MM.1S (cell line): ENCODE results near the gene PLXNA2.

ENCODE experiments used
- DNase-seq: peaks from one replicate; pipeline ENCODE4 v3.0.0-alpha.2; 2015
- H2AFZ ChIP-seq: fragments of 300-600 bp; sonication (generic); 2 replicates; pipeline ENCODE4 v1.6.0; 2016; ENCODE audit warnings: antibody characterized with exemption, low read length
- H3F3A ChIP-seq: fragments of 300-600 bp; sonication (generic); 2 replicates; pipeline ENCODE4 v1.6.1; 2016; ENCODE audit warnings: mild to moderate bottlenecking, antibody characterized with exemption, low read length, moderate library complexity, mixed read lengths; ENCODE audit not compliant: insufficient read depth
- H3K27ac ChIP-seq: fragments of 300-600 bp; sonication (generic); 2 replicates; pipeline ENCODE4 v1.5.1; 2016; ENCODE audit warnings: mild to moderate bottlenecking, low read length
- H3K27me3 ChIP-seq: fragments of 300-600 bp; sonication (generic); replicated peaks from 2 replicates; pipeline ENCODE4 v1.6.0; 2016; ENCODE audit warnings: low read length; ENCODE audit not compliant: insufficient read depth
- H3K36me3 ChIP-seq: fragments of 300-600 bp; sonication (generic); replicated peaks from 2 replicates; pipeline ENCODE4 v1.6.1; 2016; ENCODE audit warnings: mild to moderate bottlenecking, low read length, mixed read lengths; ENCODE audit not compliant: insufficient read depth
- H3K4me1 ChIP-seq: fragments of 300-600 bp; sonication (generic); 2 replicates; pipeline ENCODE4 v1.6.1; 2016; ENCODE audit warnings: low read length, mixed read lengths
- H3K4me2 ChIP-seq: fragments of 300-600 bp; sonication (generic); 2 replicates; pipeline ENCODE4 v1.6.0; 2016; ENCODE audit warnings: low read depth, low read length
- H3K4me3 ChIP-seq: fragments of 300-600 bp; sonication (generic); 2 replicates; pipeline ENCODE4 v1.5.1; 2016; ENCODE audit warnings: low read length, mixed read lengths
- H3K79me2 ChIP-seq: fragments of 300-600 bp; sonication (generic); 2 replicates; pipeline ENCODE4 v1.6.1; 2016; ENCODE audit warnings: mixed run types, low read length, mixed read lengths
- H3K9ac ChIP-seq: fragments of 300-600 bp; sonication (generic); 2 replicates; pipeline ENCODE4 v1.6.1; 2016; ENCODE audit warnings: low read length, mixed read lengths
- H3K9me2 ChIP-seq: fragments of 300-600 bp; sonication (generic); replicated peaks from 2 replicates; pipeline ENCODE4 v1.6.1; 2016; ENCODE audit warnings: mild to moderate bottlenecking, low read length, mixed read lengths; ENCODE audit not compliant: insufficient read depth
- H3K9me3 ChIP-seq: fragments of 300-600 bp; sonication (generic); replicated peaks from 2 replicates; pipeline ENCODE4 v1.6.1; 2016; ENCODE audit warnings: mild to moderate bottlenecking, low read length, mixed read lengths; ENCODE audit not compliant: insufficient read depth
- H4K20me1 ChIP-seq: fragments of 300-600 bp; sonication (generic); 2 replicates; pipeline ENCODE4 v1.6.1; 2016; ENCODE audit warnings: mild to moderate bottlenecking, low read length, moderate library complexity, mixed read lengths; ENCODE audit not compliant: insufficient read depth
- CTCF ChIP-seq: fragments of 300-600 bp; sonication (generic); IDR thresholded peaks from 2 replicates; pipeline ENCODE4 v1.5.1; 2016; ENCODE audit warnings: antibody characterized with exemption, low read length, mixed read lengths
- EZH2 ChIP-seq: fragments of 300-600 bp; sonication (generic); optimal IDR thresholded peaks from 2 replicates; pipeline ENCODE3; 2017; ENCODE audit warnings: low read depth, mild to moderate bottlenecking, antibody characterized with exemption, low read length, mixed read lengths
- EZH2phosphoT487 ChIP-seq: fragments of 300-600 bp; sonication (generic); IDR thresholded peaks from 2 replicates; pipeline ENCODE4 v1.6.1; 2018; ENCODE audit warnings: antibody characterized with exemption, low read length

PLXNA2 gene

DNA sequence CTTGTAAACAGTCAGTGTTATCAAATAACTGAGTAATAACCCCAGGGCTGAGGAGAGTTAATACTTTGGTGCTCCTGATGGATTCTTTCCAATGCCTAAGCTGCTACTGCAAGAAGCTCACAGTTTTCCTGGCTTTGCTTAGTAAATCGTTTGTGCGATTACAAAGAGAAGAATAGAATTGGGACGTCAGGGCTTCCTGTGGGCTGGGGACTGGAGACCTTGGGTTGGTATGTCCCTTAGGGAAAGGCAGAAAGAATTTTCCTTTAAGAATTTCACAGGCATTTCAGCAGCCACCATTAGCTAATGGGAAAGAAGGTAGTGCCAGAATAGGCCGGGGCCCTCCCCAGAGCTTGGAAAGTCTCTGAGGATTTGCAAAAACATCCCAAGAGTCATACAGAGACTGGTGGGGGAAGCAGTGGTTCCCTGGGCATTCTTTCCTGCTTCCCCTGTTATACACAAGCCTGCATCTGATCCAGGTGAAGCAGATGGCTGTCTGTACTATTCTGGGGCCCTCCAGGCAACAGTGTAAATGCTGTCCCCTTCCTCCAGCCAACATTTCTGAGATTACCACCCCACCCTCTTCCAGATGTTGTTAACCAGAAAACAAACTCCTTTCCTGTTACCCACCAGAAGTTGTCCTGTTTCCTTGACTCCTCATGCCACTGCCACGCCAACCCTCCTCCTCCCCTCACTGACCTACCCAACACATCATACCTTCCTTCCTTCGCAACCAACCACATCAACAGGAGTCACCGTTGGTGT is 40.2 kb downstream of the PLXNA2 start:
- Histone ChIP-seq H3K79me2 (no peaks in the 10 kb centered on the region), H3K9ac (no peak overlapping the region), H3K4me2 (no peak overlapping the region), H3K27me3 (no peaks in the 10 kb centered on the region), H3K36me3 (no peaks in the 10 kb centered on the region), H2AFZ (no peak overlapping the region), H3K4me1 (peaks cover 7% of the 10 kb centered on the region; the same call in 1 of the 2 replicates), H3K27ac (no peak overlapping the region), H3K9me3 (no peaks in the 10 kb centered on the region), H3K9me2 (no peaks in the 10 kb centered on the region), H3F3A (no peaks in the 10 kb centered on the region), H4K20me1 (no peaks in the 10 kb centered on the region), H3K4me3 (no peak overlapping the region)
- TF ChIP-seq EZH2 (no peak), EZH2phosphoT487 (no peak), CTCF (no peak)
- DNase-seq: no peak

GRCh38 chr1:208203127-208203847 is 40.9 kb downstream of the PLXNA2 start:
- H2AFZ ChIP-seq: no peak overlapping the region
- H3K4me2 ChIP-seq: no peak overlapping the region
- DNase-seq: no peak
- H3K9me2 ChIP-seq: no peaks in the 10 kb centered on the region
- TF ChIP-seq EZH2: no peak
- TF ChIP-seq EZH2phosphoT487: no peak
- H3K36me3 ChIP-seq: no peaks in the 10 kb centered on the region
- peaks cover 7% of the 10 kb centered on the region; the same call in 1 of the 2 replicates for H3K4me1 ChIP-seq
- H3K27me3 ChIP-seq: no peaks in the 10 kb centered on the region
- H3K27ac ChIP-seq: no peak overlapping the region
- no peak overlapping the region for H3K4me3 ChIP-seq
- H3K9me3 ChIP-seq: no peaks in the 10 kb centered on the region
- no peak overlapping the region for H3K9ac ChIP-seq
- no peaks in the 10 kb centered on the region for H3F3A ChIP-seq
- no peaks in the 10 kb centered on the region for H4K20me1 ChIP-seq
- H3K79me2 ChIP-seq: no peaks in the 10 kb centered on the region

DNA sequence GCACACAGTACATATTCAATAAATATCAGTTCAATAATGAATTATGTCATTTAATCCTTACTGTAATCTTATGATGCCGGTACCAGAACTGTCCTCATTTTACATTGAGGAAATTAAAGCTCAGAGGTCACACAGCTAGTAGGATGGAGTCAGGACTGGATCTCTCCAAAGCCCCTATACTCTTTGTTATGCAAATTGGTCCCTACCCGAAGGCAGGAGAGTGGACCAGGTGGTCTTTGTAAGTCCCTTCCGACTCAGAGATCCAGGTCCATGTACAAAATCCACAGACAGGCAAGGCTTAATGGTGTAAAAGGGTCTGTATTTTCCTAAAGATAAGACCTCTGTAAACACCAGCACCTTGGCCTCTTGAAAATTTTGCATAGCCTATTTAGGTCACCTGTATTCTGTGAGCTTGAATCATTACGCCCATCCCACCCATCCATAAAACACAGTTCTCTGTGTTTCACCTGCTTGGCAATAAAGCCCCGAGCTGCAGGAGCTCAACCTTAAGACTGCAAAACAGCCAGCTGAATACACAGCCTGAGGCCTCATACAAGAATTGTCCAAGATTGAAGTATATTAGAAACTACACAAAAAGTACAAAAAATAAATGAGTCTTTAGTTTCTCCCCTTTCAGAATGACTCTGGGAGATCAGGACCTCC is 41.7 kb downstream of the PLXNA2 start:
- no peaks in the 10 kb centered on the region for H3K9me2 ChIP-seq
- DNase-seq: no peak
- TF ChIP-seq EZH2phosphoT487 (no peak), EZH2 (no peak)
- H4K20me1 ChIP-seq: no peaks in the 10 kb centered on the region
- no peak overlapping the region for H3K27ac ChIP-seq
- H3K36me3 ChIP-seq: no peaks in the 10 kb centered on the region
- no peak overlapping the region for H3K4me3 ChIP-seq
- no peaks in the 10 kb centered on the region for H3K9me3 ChIP-seq
- no peaks in the 10 kb centered on the region for H3K79me2 ChIP-seq
- peaks cover 7% of the 10 kb centered on the region; the same call in 1 of the 2 replicates for H3K4me1 ChIP-seq
- H3F3A ChIP-seq: no peaks in the 10 kb centered on the region
- H3K4me2 ChIP-seq: no peak overlapping the region
- no peaks in the 10 kb centered on the region for H3K27me3 ChIP-seq
- no peak overlapping the region for H3K9ac ChIP-seq
- H2AFZ ChIP-seq: no peak overlapping the region

DNA sequence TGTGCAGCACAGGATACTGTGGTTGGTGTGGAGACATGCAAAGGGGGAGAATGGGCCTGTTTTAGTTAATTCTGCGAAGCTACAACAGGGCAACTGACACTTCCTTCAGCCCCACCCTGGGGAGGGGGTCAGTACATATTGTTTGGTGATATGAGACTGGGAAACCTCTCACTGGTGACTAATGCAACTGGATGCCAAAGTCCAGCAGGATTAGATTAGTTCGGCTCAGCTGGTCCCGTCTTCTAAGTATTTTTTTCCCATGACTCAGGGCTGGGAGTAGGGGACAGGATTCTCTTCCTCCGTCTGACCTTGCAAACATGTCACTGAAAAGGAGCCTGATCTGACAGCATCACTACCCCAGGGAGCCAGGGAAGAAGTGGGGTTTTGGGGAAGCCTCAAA is 43.0 kb downstream of the PLXNA2 start:
- Histone ChIP-seq H3K9me3 (no peaks in the 10 kb centered on the region), H3K9me2 (no peaks in the 10 kb centered on the region), H3K27me3 (no peaks in the 10 kb centered on the region), H3K36me3 (no peaks in the 10 kb centered on the region), H2AFZ (no peak overlapping the region), H4K20me1 (no peaks in the 10 kb centered on the region), H3K4me3 (no peak overlapping the region), H3F3A (no peaks in the 10 kb centered on the region), H3K4me1 (peaks cover 7% of the 10 kb centered on the region; the same call in 1 of the 2 replicates), H3K4me2 (no peak overlapping the region), H3K79me2 (no peaks in the 10 kb centered on the region), H3K9ac (no peak overlapping the region), H3K27ac (no peak overlapping the region)
- DNase-seq: no peak
- TF ChIP-seq CTCF (no peak), EZH2 (no peak), EZH2phosphoT487 (no peak)
